ENCODE measurements around the gene IMPDH1.

The IMPDH1 gene

DNA sequence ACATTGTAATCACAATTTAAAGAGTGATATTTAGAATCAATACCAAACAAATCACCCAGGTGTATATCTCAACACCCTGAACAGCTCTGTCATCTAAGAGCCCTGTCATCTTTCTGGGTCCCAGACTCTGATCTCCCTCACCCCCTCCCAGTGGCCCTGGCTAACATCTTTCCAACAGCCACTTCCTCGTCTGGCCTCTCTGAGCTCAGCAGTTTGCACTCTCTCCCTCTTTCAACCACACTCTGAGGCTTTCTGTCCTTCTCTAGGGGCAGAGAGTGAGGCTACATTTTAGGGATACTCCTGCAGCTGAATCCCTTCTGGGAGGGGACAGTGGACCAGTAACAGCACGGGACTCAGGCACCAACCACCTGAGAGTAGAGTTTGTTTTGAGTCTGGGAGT, 31.1 kb downstream of the IMPDH1 start:
- peak; percentile 25; the same call in 1 of the 3 replicates for ATAC-seq
- TF ChIP-seq ISL1 (CRISPR knock-in tag; IDR thresholded peaks at IDR 0.05) (no peak), ARNTL (CRISPR knock-in tag; IDR thresholded peaks at IDR 0.05; ENCODE audit: borderline replicate concordance, low read depth) (no peak), RARB (CRISPR knock-in tag; IDR thresholded peaks at IDR 0.05) (no peak), BACH2 (CRISPR knock-in tag; IDR thresholded peaks at IDR 0.05; ENCODE audit: borderline replicate concordance) (no peak), SNAI2 (CRISPR knock-in tag; IDR thresholded peaks at IDR 0.05) (no peak), PPARA (CRISPR knock-in tag; IDR thresholded peaks at IDR 0.05; ENCODE audit: borderline replicate concordance) (no peak), TCF4 (CRISPR knock-in tag; IDR thresholded peaks at IDR 0.05; ENCODE audit: borderline replicate concordance) (no peak)

GRCh38 chr7:128376077-128376476, 33.7 kb downstream of the IMPDH1 start:
- TF ChIP-seq TCF4 (CRISPR knock-in tag; IDR thresholded peaks at IDR 0.05; ENCODE audit: borderline replicate concordance) (no peak), OSR1 (CRISPR knock-in tag; IDR thresholded peaks at IDR 0.05) (no peak), BACH2 (CRISPR knock-in tag; IDR thresholded peaks at IDR 0.05; ENCODE audit: borderline replicate concordance) (no peak)
- ATAC-seq: no peak

GRCh38 chr7:128374041-128374440, 35.7 kb downstream of the IMPDH1 start:
- TF ChIP-seq POU6F1 (CRISPR knock-in tag; IDR thresholded peaks at IDR 0.05; ENCODE audit: borderline replicate concordance, low read depth): no peak
- TF ChIP-seq, protein P1, sequence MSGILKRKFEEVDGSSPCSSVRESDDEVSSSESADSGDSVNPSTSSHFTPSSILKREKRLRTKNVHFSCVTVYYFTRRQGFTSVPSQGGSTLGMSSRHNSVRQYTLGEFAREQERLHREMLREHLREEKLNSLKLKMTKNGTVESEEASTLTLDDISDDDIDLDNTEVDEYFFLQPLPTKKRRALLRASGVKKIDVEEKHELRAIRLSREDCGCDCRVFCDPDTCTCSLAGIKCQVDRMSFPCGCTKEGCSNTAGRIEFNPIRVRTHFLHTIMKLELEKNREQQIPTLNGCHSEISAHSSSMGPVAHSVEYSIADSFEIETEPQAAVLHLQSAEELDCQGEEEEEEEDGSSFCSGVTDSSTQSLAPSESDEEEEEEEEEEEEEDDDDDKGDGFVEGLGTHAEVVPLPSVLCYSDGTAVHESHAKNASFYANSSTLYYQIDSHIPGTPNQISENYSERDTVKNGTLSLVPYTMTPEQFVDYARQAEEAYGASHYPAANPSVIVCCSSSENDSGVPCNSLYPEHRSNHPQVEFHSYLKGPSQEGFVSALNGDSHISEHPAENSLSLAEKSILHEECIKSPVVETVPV (CRISPR knock-in tag; IDR thresholded peaks at IDR 0.05): no peak
- TF ChIP-seq, protein P2, sequence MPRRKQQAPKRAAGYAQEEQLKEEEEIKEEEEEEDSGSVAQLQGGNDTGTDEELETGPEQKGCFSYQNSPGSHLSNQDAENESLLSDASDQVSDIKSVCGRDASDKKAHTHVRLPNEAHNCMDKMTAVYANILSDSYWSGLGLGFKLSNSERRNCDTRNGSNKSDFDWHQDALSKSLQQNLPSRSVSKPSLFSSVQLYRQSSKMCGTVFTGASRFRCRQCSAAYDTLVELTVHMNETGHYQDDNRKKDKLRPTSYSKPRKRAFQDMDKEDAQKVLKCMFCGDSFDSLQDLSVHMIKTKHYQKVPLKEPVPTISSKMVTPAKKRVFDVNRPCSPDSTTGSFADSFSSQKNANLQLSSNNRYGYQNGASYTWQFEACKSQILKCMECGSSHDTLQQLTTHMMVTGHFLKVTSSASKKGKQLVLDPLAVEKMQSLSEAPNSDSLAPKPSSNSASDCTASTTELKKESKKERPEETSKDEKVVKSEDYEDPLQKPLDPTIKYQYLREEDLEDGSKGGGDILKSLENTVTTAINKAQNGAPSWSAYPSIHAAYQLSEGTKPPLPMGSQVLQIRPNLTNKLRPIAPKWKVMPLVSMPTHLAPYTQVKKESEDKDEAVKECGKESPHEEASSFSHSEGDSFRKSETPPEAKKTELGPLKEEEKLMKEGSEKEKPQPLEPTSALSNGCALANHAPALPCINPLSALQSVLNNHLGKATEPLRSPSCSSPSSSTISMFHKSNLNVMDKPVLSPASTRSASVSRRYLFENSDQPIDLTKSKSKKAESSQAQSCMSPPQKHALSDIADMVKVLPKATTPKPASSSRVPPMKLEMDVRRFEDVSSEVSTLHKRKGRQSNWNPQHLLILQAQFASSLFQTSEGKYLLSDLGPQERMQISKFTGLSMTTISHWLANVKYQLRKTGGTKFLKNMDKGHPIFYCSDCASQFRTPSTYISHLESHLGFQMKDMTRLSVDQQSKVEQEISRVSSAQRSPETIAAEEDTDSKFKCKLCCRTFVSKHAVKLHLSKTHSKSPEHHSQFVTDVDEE (CRISPR knock-in tag; IDR thresholded peaks at IDR 0.05): no peak
- TF ChIP-seq ARNTL (CRISPR knock-in tag; IDR thresholded peaks at IDR 0.05; ENCODE audit: borderline replicate concordance, low read depth): no peak
- no peak for TF ChIP-seq ZNF8 (CRISPR knock-in tag; IDR thresholded peaks at IDR 0.05)
- no peak for TF ChIP-seq ESRRG (CRISPR knock-in tag; IDR thresholded peaks at IDR 0.05)
- TF ChIP-seq OSR1 (CRISPR knock-in tag; IDR thresholded peaks at IDR 0.05): no peak

DNA sequence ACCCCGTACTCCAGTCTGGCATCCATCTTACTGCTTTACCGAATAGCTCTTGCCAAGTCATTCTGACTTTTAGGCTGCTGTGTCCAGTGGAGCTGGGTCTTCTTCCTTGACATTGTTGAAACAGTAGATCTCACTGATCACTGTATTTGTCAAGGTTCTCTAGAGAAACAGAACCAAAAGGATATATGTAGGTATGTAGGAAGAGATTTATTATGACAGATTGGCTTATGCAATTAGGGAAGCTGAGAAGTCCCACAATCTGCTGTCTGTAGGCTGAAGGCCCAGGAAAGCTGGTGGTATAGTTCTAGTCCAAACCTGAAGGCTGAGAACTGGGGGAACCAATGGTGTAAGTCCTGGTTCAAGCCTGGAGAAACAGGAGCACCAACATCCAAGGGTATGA, 36.2 kb downstream of the IMPDH1 start:
- ATAC-seq: no peak
- TF ChIP-seq TCF4 (CRISPR knock-in tag; IDR thresholded peaks at IDR 0.05; ENCODE audit: borderline replicate concordance) (no peak), PPARA (CRISPR knock-in tag; IDR thresholded peaks at IDR 0.05; ENCODE audit: borderline replicate concordance) (no peak), POU6F1 (CRISPR knock-in tag; IDR thresholded peaks at IDR 0.05; ENCODE audit: borderline replicate concordance, low read depth) (no peak), ZFP30 (CRISPR knock-in tag; IDR thresholded peaks at IDR 0.05) (no peak), SNAI2 (CRISPR knock-in tag; IDR thresholded peaks at IDR 0.05) (no peak), CREB5 (CRISPR knock-in tag; IDR thresholded peaks at IDR 0.05; ENCODE audit: low read depth) (no peak), ZFP3 (CRISPR knock-in tag; IDR thresholded peaks at IDR 0.05) (no peak), BACH2 (CRISPR knock-in tag; IDR thresholded peaks at IDR 0.05; ENCODE audit: borderline replicate concordance) (no peak), CSDC2 (CRISPR knock-in tag; IDR thresholded peaks at IDR 0.05) (no peak), ARNTL (CRISPR knock-in tag; IDR thresholded peaks at IDR 0.05; ENCODE audit: borderline replicate concordance, low read depth) (no peak), RARB (CRISPR knock-in tag; IDR thresholded peaks at IDR 0.05) (no peak)
- TF ChIP-seq, protein P1 (CRISPR knock-in tag; IDR thresholded peaks at IDR 0.05): no peak
- TF ChIP-seq, protein P2 (CRISPR knock-in tag; IDR thresholded peaks at IDR 0.05): no peak
- TF ChIP-seq, protein P3, sequence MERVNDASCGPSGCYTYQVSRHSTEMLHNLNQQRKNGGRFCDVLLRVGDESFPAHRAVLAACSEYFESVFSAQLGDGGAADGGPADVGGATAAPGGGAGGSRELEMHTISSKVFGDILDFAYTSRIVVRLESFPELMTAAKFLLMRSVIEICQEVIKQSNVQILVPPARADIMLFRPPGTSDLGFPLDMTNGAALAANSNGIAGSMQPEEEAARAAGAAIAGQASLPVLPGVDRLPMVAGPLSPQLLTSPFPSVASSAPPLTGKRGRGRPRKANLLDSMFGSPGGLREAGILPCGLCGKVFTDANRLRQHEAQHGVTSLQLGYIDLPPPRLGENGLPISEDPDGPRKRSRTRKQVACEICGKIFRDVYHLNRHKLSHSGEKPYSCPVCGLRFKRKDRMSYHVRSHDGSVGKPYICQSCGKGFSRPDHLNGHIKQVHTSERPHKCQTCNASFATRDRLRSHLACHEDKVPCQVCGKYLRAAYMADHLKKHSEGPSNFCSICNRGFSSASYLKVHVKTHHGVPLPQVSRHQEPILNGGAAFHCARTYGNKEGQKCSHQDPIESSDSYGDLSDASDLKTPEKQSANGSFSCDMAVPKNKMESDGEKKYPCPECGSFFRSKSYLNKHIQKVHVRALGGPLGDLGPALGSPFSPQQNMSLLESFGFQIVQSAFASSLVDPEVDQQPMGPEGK (CRISPR knock-in tag; IDR thresholded peaks at IDR 0.05; ENCODE audit: borderline replicate concordance): no peak

More at GRCh38 chr7:128374041-128374440, 35.7 kb downstream of the IMPDH1 start:
- no peak for ATAC-seq

All from SK-N-SH treated with all-trans-retinoic acid at 6 μM for 48 hours (cell line).